ENCODE results near the gene TTC38.

Gene TTC38

GRCh38 chr22:46280063-46280817, 12.4 kb downstream of the TTC38 start:
- Histone ChIP-seq H3K79me2 (ENCODE audit: low read length) (no peaks in the 10 kb centered on the region), H3K4me2 (ENCODE audit: low read length) (no peak overlapping the region), H3K9ac (ENCODE audit: low read length) (no peak overlapping the region), H2AFZ (ENCODE audit: low read depth, low read length) (no peak overlapping the region), H3K36me3 (replicated peaks; ENCODE audit: low read depth, low read length) (peaks cover 20% of the 10 kb centered on the region), H3K27me3 (ENCODE audit: low read depth, low read length) (no peaks in the 10 kb centered on the region), H4K20me1 (ENCODE audit: insufficient read depth, low read length) (no peaks in the 10 kb centered on the region), H3K4me3 (ENCODE audit: low read length) (no peak overlapping the region), H3K9me3 (ENCODE audit: insufficient read depth, low read length) (no peaks in the 10 kb centered on the region), H3K27ac (ENCODE audit: low read length) (no peak overlapping the region), H3K4me1 (ENCODE audit: low read length) (peaks cover 11% of the 10 kb centered on the region)
- TF ChIP-seq EZH2phosphoT487 (IDR thresholded peaks at IDR 0.05; ENCODE audit: low read depth): no peak
- TF ChIP-seq CTCF (IDR thresholded peaks at IDR 0.05; ENCODE audit: low read depth, low read length): no peak

- H3K9ac ChIP-seq (ENCODE audit: low read length): no peak overlapping the region
- H3K4me3 ChIP-seq (ENCODE audit: low read length): no peak overlapping the region
- H3K4me2 ChIP-seq (ENCODE audit: low read length): no peak overlapping the region
- H3K9me3 ChIP-seq (ENCODE audit: insufficient read depth, low read length): no peaks in the 10 kb centered on the region
- no peaks in the 10 kb centered on the region for H4K20me1 ChIP-seq (ENCODE audit: insufficient read depth, low read length)
- H3K4me1 ChIP-seq (ENCODE audit: low read length): peaks cover 11% of the 10 kb centered on the region
- TF ChIP-seq EZH2phosphoT487 (IDR thresholded peaks at IDR 0.05; ENCODE audit: low read depth) (no peak), CTCF (IDR thresholded peaks at IDR 0.05; ENCODE audit: low read depth, low read length) (no peak)
- no peaks in the 10 kb centered on the region for H3K79me2 ChIP-seq (ENCODE audit: low read length)
- no peak overlapping the region for H2AFZ ChIP-seq (ENCODE audit: low read depth, low read length)
- H3K27ac ChIP-seq (ENCODE audit: low read length): no peak overlapping the region
- H3K27me3 ChIP-seq (ENCODE audit: low read depth, low read length): no peaks in the 10 kb centered on the region
- H3K36me3 ChIP-seq (replicated peaks; ENCODE audit: low read depth, low read length): peaks cover 14% of the 10 kb centered on the region
Observed at GRCh38 chr22:46280999-46281623, 13.3 kb downstream of the TTC38 start.

GRCh38 chr22:46281866-46282678, 14.3 kb downstream of the TTC38 start:
- Histone ChIP-seq H3K79me2 (ENCODE audit: low read length) (no peaks in the 10 kb centered on the region), H3K36me3 (replicated peaks; ENCODE audit: low read depth, low read length) (peaks cover 14% of the 10 kb centered on the region), H3K27me3 (ENCODE audit: low read depth, low read length) (no peaks in the 10 kb centered on the region), H3K9ac (ENCODE audit: low read length) (no peak overlapping the region), H3K4me1 (ENCODE audit: low read length) (peaks cover 11% of the 10 kb centered on the region), H3K4me3 (ENCODE audit: low read length) (no peak overlapping the region), H2AFZ (ENCODE audit: low read depth, low read length) (no peak overlapping the region), H3K4me2 (ENCODE audit: low read length) (no peak overlapping the region), H3K27ac (ENCODE audit: low read length) (no peak overlapping the region), H3K9me3 (ENCODE audit: insufficient read depth, low read length) (no peaks in the 10 kb centered on the region), H4K20me1 (ENCODE audit: insufficient read depth, low read length) (no peaks in the 10 kb centered on the region)
- TF ChIP-seq CTCF (IDR thresholded peaks at IDR 0.05; ENCODE audit: low read depth, low read length): no peak
- no peak for TF ChIP-seq EZH2phosphoT487 (IDR thresholded peaks at IDR 0.05; ENCODE audit: low read depth)

GRCh38 chr22:46286006-46286405, 18.2 kb downstream of the TTC38 start:
- H3K9me3 ChIP-seq (ENCODE audit: insufficient read depth, low read length): no peaks in the 10 kb centered on the region
- H3K4me3 ChIP-seq (ENCODE audit: low read length): no peak overlapping the region
- no peak overlapping the region for H2AFZ ChIP-seq (ENCODE audit: low read depth, low read length)
- H3K4me2 ChIP-seq (ENCODE audit: low read length): no peak overlapping the region
- H3K36me3 ChIP-seq (replicated peaks; ENCODE audit: low read depth, low read length): peaks cover 7% of the 10 kb centered on the region
- H3K27ac ChIP-seq (ENCODE audit: low read length): no peak overlapping the region
- H4K20me1 ChIP-seq (ENCODE audit: insufficient read depth, low read length): no peaks in the 10 kb centered on the region
- no peaks in the 10 kb centered on the region for H3K27me3 ChIP-seq (ENCODE audit: low read depth, low read length)
- no peak overlapping the region for H3K9ac ChIP-seq (ENCODE audit: low read length)
- peaks cover 2% of the 10 kb centered on the region; the same call in 1 of the 2 replicates for H3K4me1 ChIP-seq (ENCODE audit: low read length)
- H3K79me2 ChIP-seq (ENCODE audit: low read length): no peaks in the 10 kb centered on the region
- no peak for TF ChIP-seq CTCF (IDR thresholded peaks at IDR 0.05; ENCODE audit: low read depth, low read length)
- TF ChIP-seq EZH2phosphoT487 (IDR thresholded peaks at IDR 0.05; ENCODE audit: low read depth): no peak

Data from OCI-LY3 (cell line).